GM12878 (cell line): Measurements from ENCODE around the gene SELENBP1. TPM values are rescaled to one million over a fixed set of nuclear protein-coding genes. Genes with fewer than 3 reads are reported as not detected.

Source experiments
- ATAC-seq: fragments of 200-7000 bp; cut with Tn5 transposase; 3 replicates; pipeline ENCODE4 v1.9.1; 2020; ENCODE audit warnings: mild to moderate bottlenecking, moderate library complexity
- BruUV-seq: library from RNA; stranded (reverse); fragments of 400-500 nt; replicated peaks from 2 replicates; lab custom pipeline; 2021; lab: Mats Ljungman, UMichigan
- CTCF ChIA-PET: fragments of 300-600 bp; sonication (Branson Sonifier 250); formaldehyde crosslinking; extraction: SDS; loops from one replicate; lab custom pipeline; 2021; ENCODE audit warnings: inconsistent platforms; lab: Yijun Ruan, JAX
- POLR2A ChIA-PET: fragments of 350-600 bp; formaldehyde crosslinking; extraction: SDS; loops from one replicate; lab custom pipeline; 2021; ENCODE audit warnings: inconsistent platforms; lab: Charles Lee
- RAD21 ChIA-PET: fragments of 300-600 bp; sonication (Branson Sonifier 250); formaldehyde crosslinking; loops from one replicate; lab custom pipeline; 2023; ENCODE audit warnings: antibody characterized with exemption; ENCODE audit not compliant: unreplicated experiment; lab: Charles Lee
- SMC1A ChIA-PET: fragments of 300-600 bp; sonication (Branson Sonifier 250); formaldehyde crosslinking; loops from one replicate; lab custom pipeline; 2023; ENCODE audit not compliant: unreplicated experiment, uncharacterized antibody; lab: Charles Lee
- DNase-seq: peaks from one replicate; pipeline ENCODE4 v3.0.0-alpha.2; 2011; ENCODE audit warnings: low read depth, low spot score
- FAIRE-seq: peaks from 3 replicates; lab custom pipeline; 2011; peaks lifted over from hg19 to GRCh38; lab: Jason Lieb, UNC
- H2AFZ ChIP-seq: 2 replicates; pipeline ENCODE4 v1.6.0; 2011; ENCODE audit warnings: low read depth, low read length, control low read depth; ENCODE audit not compliant: control insufficient read depth
- H3K27ac ChIP-seq: 2 replicates; pipeline ENCODE4 v1.5.1; 2011; ENCODE audit warnings: control low read depth; ENCODE audit not compliant: control insufficient read depth, insufficient read depth
- H3K27me3 ChIP-seq, 2 experiments: replicated peaks in 1 of 2; 2 replicates each; pipeline versions ENCODE4 v1.6.0 to v1.6.1; 2011; ENCODE audit warnings: low read length in 1 of 2; ENCODE audit not compliant: control insufficient read depth in 2 of 2, insufficient read depth in 2 of 2
- H3K36me3 ChIP-seq, 2 experiments: 2 replicates each; pipeline ENCODE4 v1.5.1; 2011; ENCODE audit warnings: low read length in 1 of 2; ENCODE audit not compliant: control insufficient read depth in 2 of 2, insufficient read depth in 2 of 2
- H3K4me1 ChIP-seq: 2 replicates; pipeline ENCODE4 v1.6.1; 2011; ENCODE audit warnings: mild to moderate bottlenecking, low read length, moderate library complexity, mixed read lengths; ENCODE audit not compliant: control insufficient read depth, insufficient read depth
- H3K4me2 ChIP-seq: 2 replicates; pipeline ENCODE4 v1.6.0; 2011; ENCODE audit warnings: control low read depth; ENCODE audit not compliant: control insufficient read depth, insufficient read depth
- H3K4me3 ChIP-seq: fragments of 200-600 bp; sonication (generic); 2 replicates; pipeline ENCODE4 v1.5.1; 2016
- H3K79me2 ChIP-seq: 2 replicates; pipeline ENCODE4 v1.6.0; 2011; ENCODE audit warnings: low read length; ENCODE audit not compliant: control insufficient read depth, insufficient read depth
- H3K9ac ChIP-seq: 2 replicates; pipeline ENCODE4 v1.8.0; 2011; ENCODE audit warnings: low read length, control low read depth, mixed read lengths; ENCODE audit not compliant: control insufficient read depth, insufficient read depth
- H3K9me3 ChIP-seq: replicated peaks from 3 replicates; pipeline ENCODE4 v1.5.1; 2011; ENCODE audit warnings: mild to moderate bottlenecking, low read length; ENCODE audit not compliant: control insufficient read depth, insufficient read depth
- H4K20me1 ChIP-seq: 2 replicates; pipeline ENCODE4 v1.6.0; 2011; ENCODE audit not compliant: control insufficient read depth, insufficient read depth
- BCL11A ChIP-seq: IDR thresholded peaks from 2 replicates; pipeline ENCODE4 v1.6.1; 2011; ENCODE audit warnings: low read depth, low read length
- CBX5 ChIP-seq: sonication (generic); IDR thresholded peaks from 2 replicates; pipeline ENCODE4 v1.6.1; 2016; ENCODE audit warnings: low read depth, moderate library complexity, mild to moderate bottlenecking, inconsistent platforms
- E2F8 ChIP-seq: fragments of 450-650 bp; IDR thresholded peaks from 2 replicates; pipeline ENCODE4 v1.6.1; 2018; ENCODE audit warnings: mild to moderate bottlenecking, low read depth, moderate library complexity; ENCODE audit not compliant: partially characterized antibody
- EED ChIP-seq: sonication (generic); IDR thresholded peaks from 2 replicates; pipeline ENCODE4 v1.6.1; 2016; ENCODE audit warnings: antibody characterized with exemption, low read depth
- IRF4 ChIP-seq: IDR thresholded peaks from 2 replicates; pipeline ENCODE4 v1.6.1; 2011; ENCODE audit warnings: low read depth, low read length
- MTA3 ChIP-seq: IDR thresholded peaks from 2 replicates; pipeline ENCODE4 v1.6.1; 2012; ENCODE audit warnings: low read length, inconsistent platforms, borderline replicate concordance
- NFIC ChIP-seq: IDR thresholded peaks from 2 replicates; pipeline ENCODE4 v1.6.1; 2012; ENCODE audit warnings: low read depth, mild to moderate bottlenecking, inconsistent platforms, low read length, moderate library complexity
- PKNOX1 ChIP-seq: fragments of 450-650 bp; IDR thresholded peaks from 2 replicates; pipeline ENCODE4 v1.6.1; 2016; ENCODE audit warnings: mild to moderate bottlenecking
- PML ChIP-seq: IDR thresholded peaks from 2 replicates; pipeline ENCODE4 v1.6.1; 2012; ENCODE audit warnings: low read length, inconsistent platforms
- POLR2AphosphoS2 ChIP-seq: IDR thresholded peaks from 2 replicates; pipeline ENCODE4 v1.6.1; 2011; ENCODE audit warnings: low read depth, mild to moderate bottlenecking, low read length, improper control_type of control experiment, moderate library complexity
- RAD51 ChIP-seq: fragments of 450-650 bp; IDR thresholded peaks from 2 replicates; pipeline ENCODE4 v1.6.1; 2016; ENCODE audit warnings: moderate library complexity, mild to moderate bottlenecking, inconsistent platforms
- SMAD1 ChIP-seq: fragments of 450-650 bp; IDR thresholded peaks from 2 replicates; pipeline ENCODE4 v1.6.1; 2018; ENCODE audit warnings: mild to moderate bottlenecking, low read depth; ENCODE audit not compliant: partially characterized antibody
- SMAD5 ChIP-seq: IDR thresholded peaks from 2 replicates; pipeline ENCODE4 v1.6.1; 2016; ENCODE audit warnings: antibody characterized with exemption, low read depth
- SMC3 ChIP-seq: IDR thresholded peaks from 2 replicates; pipeline ENCODE4 v1.6.1; 2011; ENCODE audit warnings: low read length, improper control_type of control experiment, borderline replicate concordance
- STAT1 ChIP-seq: fragments of 450-650 bp; conservative IDR thresholded peaks from 2 replicates; pipeline ENCODE4 v1.6.1; 2014; ENCODE audit warnings: antibody characterized with exemption, mild to moderate bottlenecking
- TBL1XR1 ChIP-seq: IDR thresholded peaks from 2 replicates; pipeline ENCODE4 v1.6.1; 2012; ENCODE audit warnings: low read depth, low read length, improper control_type of control experiment
- WRNIP1 ChIP-seq: IDR thresholded peaks from 2 replicates; pipeline ENCODE4 v1.6.1; 2011; ENCODE audit warnings: low read depth, low read length, improper control_type of control experiment, borderline replicate concordance
- WGBS: methylation state at CpG from one replicate; pipeline ENCODE4 v1.1.6; 2016; ENCODE audit warnings: low lambda C conversion rate; ENCODE audit not compliant: insufficient replicate concordance, insufficient coverage; ENCODE audit errors: missing lambda C conversion rate; 5-methylcytosine and 5-hydroxymethylcytosine counted together
- in situ Hi-C: fragments of 300-500 bp; cut with MboI; formaldehyde crosslinking; loops from 9 replicates; pipeline ENCODE4 v1.14.3; 2018; ENCODE audit warnings: mixed read lengths
- intact Hi-C: fragments of 100-400 bp; cut with micrococcal nuclease; formaldehyde crosslinking; loops from one replicate; pipeline ENCODE4 v1.14.2; 2022; ENCODE audit not compliant: unreplicated experiment
- polyA plus RNA-seq, 11 experiments: library from polyadenylated mRNA; depleted of rRNA in 4 of 11; unstranded in 6 of 11; stranded (reverse) in 5 of 11; fragments of >200 nt; fragmentation: Nextera tagmentation in 4 of 11; fragmentation: Illumina TruSeq in 1 of 11; extraction: Ambion mirVana in 4 of 11; extraction: Trizol in 1 of 11; gene quantifications; 1 replicate in 1 of 11; 2 replicates in 10 of 11; pipeline versions ENCODE4 v1.2.1 to v1.2.3, GENCODE V29; 2011 to 2016; ENCODE audit warnings: inconsistent platforms in 2 of 11, missing spikeins in 2 of 11, low read depth in 1 of 11
- total RNA-seq, 4 experiments: library from RNA; depleted of rRNA in 3 of 4; stranded (reverse); fragments of >200 nt in 3 of 4; fragmentation: Illumina TruSeq in 1 of 4; extraction: Trizol in 1 of 4; gene quantifications; 2 replicates each; pipeline versions ENCODE4 v1.2.1 to v1.2.3, GENCODE V29; 2013 to 2021

The SELENBP1 gene
- total and polyA plus RNA-seq, 10 of the 15 experiments (the other 5 are each of a cell fraction or from before 2014, with no cell fraction given), result 0.41 TPM; not detected in 9

GRCh38 chr1:151347523-151348246 lies 24.8 kb downstream of the SELENBP1 start:
- peaks cover 23% of the 10 kb centered on the region for H3K79me2 ChIP-seq
- H3K4me1 ChIP-seq, result peaks cover 7% of the 10 kb centered on the region
- intact Hi-C loops (loop anchor here (2.0 kb wide), 1 partner anchor 51 kb away; the partner anchor contains the start of gene PSMB4), in situ Hi-C loops (no loop called here)
- peak overlapping the region; percentile 75 for H3K4me2 ChIP-seq
- H3K27me3 ChIP-seq, result no peaks in the 10 kb centered on the region
- RAD21 ChIA-PET, result interaction anchor here (1.0 to 2.2 kb wide), 7 partner anchors 16 to 96 kb away, joined by 3 to 9 read pairs (median 4); partner anchors contain the start of genes PI4KB and ZNF687
- H4K20me1 ChIP-seq, result no peaks in the 10 kb centered on the region
- SMC1A ChIA-PET, result interaction anchor here (1.6 to 2.7 kb wide), 2 partner anchors 20 to 52 kb away, joined by 10 to 13 read pairs; partner anchors contain the start of genes PI4KB and PSMB4
- DNase-seq (no peak), FAIRE-seq (no peak), ATAC-seq (no peak)
- TSS peak; percentile 99 for BruUV-seq
- peaks cover 11 to 16% of the 10 kb centered on the region in 2 experiments for H3K36me3 ChIP-seq
- POLR2A ChIA-PET, result interaction anchor here (0.7 to 4.1 kb wide), 8 partner anchors 8 to 492 kb away, joined by 3 to 22 read pairs (median 4); partner anchors contain the start of genes C2CD4D, PI4KB, PSMB4 and ZNF687
- H3K27ac ChIP-seq, result peak overlapping the region; percentile 99
- no peaks in the 10 kb centered on the region; the same call in 2 of the 3 replicates for H3K9me3 ChIP-seq
- peak overlapping the region; percentile 51 for H2AFZ ChIP-seq
- peak overlapping the region; percentile 45; the same call in 1 of the 2 replicates for H3K4me3 ChIP-seq
- H3K9ac ChIP-seq, result peak overlapping the region; percentile 66
- WGBS, result 17% methylated on average over 12 of the region's 12 CpGs
- CTCF ChIA-PET, result interaction anchor here (0.6 to 2.7 kb wide), 5 partner anchors 47 to 1998 kb away, joined by 3 to 8 read pairs (median 3); partner anchors contain the start of gene PSMB4
- TF ChIP-seq BCL11A (no peak), STAT1 (0 out of 2 replicates have a peak, but pooled peaks have one; percentile 58), SMAD1 (peak; percentile 69), MTA3 (0 out of 2 replicates have a peak, but pooled peaks have one; percentile 53), PKNOX1 (peak; percentile 44), SMAD5 (no peak), E2F8 (peak; percentile 37), TBL1XR1 (no peak), WRNIP1 (no peak), EED (peak; percentile 56), IRF4 (no peak), SMC3 (no peak), CBX5 (peak; percentile 41; the same call in 1 of the 2 replicates), NFIC (peak; percentile 32; the same call in 1 of the 2 replicates), RAD51 (0 out of 2 replicates have a peak, but pooled peaks have one; percentile 9), PML (peak; percentile 9; the same call in 1 of the 2 replicates), POLR2AphosphoS2 (no peak)
